H9 (cell line): Measurements from ENCODE around the gene SCRN2. TPM values are rescaled to one million over a fixed set of nuclear protein-coding genes. Genes with fewer than 3 reads are reported as not detected.

Experiments
- DNase-seq: peaks from one replicate; pipeline ENCODE4 v3.0.0-alpha.2; 2017
- H2AFZ ChIP-seq: one replicate; pipeline ENCODE4 v1.6.1; 2013; ENCODE audit warnings: mild to moderate bottlenecking, low read length, control low read depth, moderate library complexity
- H2AK5ac ChIP-seq: 2 replicates; pipeline ENCODE4 v1.6.1; 2013; ENCODE audit warnings: low read length, control low read depth, mixed read lengths; ENCODE audit not compliant: insufficient read length
- H2BK120ac ChIP-seq: one replicate; pipeline ENCODE4 v1.6.1; 2013; ENCODE audit warnings: low read depth, mild to moderate bottlenecking, low read length, control low read depth, inconsistent platforms; ENCODE audit not compliant: poor library complexity, severe bottlenecking
- H2BK12ac ChIP-seq: 2 replicates; pipeline ENCODE4 v1.6.1; 2013; ENCODE audit warnings: low read length, control low read depth, mixed read lengths, low read depth; ENCODE audit not compliant: insufficient read length
- H2BK15ac ChIP-seq: 2 replicates; pipeline ENCODE4 v1.6.1; 2013; ENCODE audit warnings: low read depth, low read length, control low read depth
- H2BK20ac ChIP-seq: one replicate; pipeline ENCODE4 v1.6.1; 2013; ENCODE audit warnings: low read depth, mild to moderate bottlenecking, low read length, control low read depth, inconsistent platforms; ENCODE audit not compliant: poor library complexity, severe bottlenecking
- H2BK5ac ChIP-seq: 2 replicates; pipeline ENCODE4 v1.6.1; 2013; ENCODE audit warnings: low read length, control low read depth, mixed read lengths; ENCODE audit not compliant: insufficient read length
- H3K14ac ChIP-seq: 2 replicates; pipeline ENCODE4 v1.6.1; 2013; ENCODE audit warnings: low read length, control low read depth; ENCODE audit not compliant: insufficient read depth
- H3K18ac ChIP-seq: 2 replicates; pipeline ENCODE4 v1.6.1; 2013; ENCODE audit warnings: low read depth, mild to moderate bottlenecking, mixed read lengths, low read length, control low read depth; ENCODE audit not compliant: insufficient read length
- H3K23ac ChIP-seq: 2 replicates; pipeline ENCODE4 v1.6.1; 2013; ENCODE audit warnings: low read length, control low read depth, mixed read lengths, low read depth; ENCODE audit not compliant: insufficient read length
- H3K23me2 ChIP-seq: 2 replicates; pipeline ENCODE4 v1.6.1; 2013; ENCODE audit warnings: low read depth, mild to moderate bottlenecking, mixed read lengths, low read length, control low read depth; ENCODE audit not compliant: insufficient read length, poor library complexity, severe bottlenecking
- H3K27ac ChIP-seq: 2 replicates; pipeline ENCODE4 v1.5.1; 2013; ENCODE audit warnings: low read length, control low read depth, mixed read lengths, low read depth; ENCODE audit not compliant: insufficient read length
- H3K27me3 ChIP-seq: 2 replicates; pipeline ENCODE4 v1.6.1; 2013; ENCODE audit warnings: low read length, control low read depth, inconsistent platforms; ENCODE audit not compliant: insufficient read depth
- H3K4ac ChIP-seq: 2 replicates; pipeline ENCODE4 v1.6.1; 2013; ENCODE audit warnings: low read depth, mild to moderate bottlenecking, control low read depth, inconsistent platforms, low read length, moderate library complexity
- H3K4me1 ChIP-seq: 2 replicates; pipeline ENCODE4 v1.6.1; 2013; ENCODE audit warnings: low read length, control low read depth, inconsistent platforms; ENCODE audit not compliant: insufficient read depth
- H3K4me2 ChIP-seq: 2 replicates; pipeline ENCODE4 v1.6.1; 2013; ENCODE audit warnings: low read length, control low read depth, mixed read lengths; ENCODE audit not compliant: insufficient read length, insufficient read depth
- H3K56ac ChIP-seq: 2 replicates; pipeline ENCODE4 v1.6.1; 2013; ENCODE audit warnings: low read depth, mild to moderate bottlenecking, mixed read lengths, low read length, control low read depth; ENCODE audit not compliant: insufficient read length
- H3K79me1 ChIP-seq: 2 replicates; pipeline ENCODE4 v1.6.1; 2013; ENCODE audit warnings: low read depth, mild to moderate bottlenecking, moderate library complexity, low read length, control low read depth, inconsistent platforms; ENCODE audit not compliant: insufficient read depth, poor library complexity, severe bottlenecking
- H3K79me2 ChIP-seq: 2 replicates; pipeline ENCODE4 v1.6.1; 2013; ENCODE audit warnings: low read length, control low read depth, inconsistent platforms; ENCODE audit not compliant: insufficient read depth
- H3K9ac ChIP-seq: 2 replicates; pipeline ENCODE4 v1.6.1; 2013; ENCODE audit warnings: low read length, control low read depth, mixed read lengths; ENCODE audit not compliant: insufficient read length; ENCODE audit errors: extremely low read depth
- H3K9me3 ChIP-seq: one replicate; pipeline ENCODE4 v1.6.1; 2013; ENCODE audit warnings: low read depth, low read length, inconsistent platforms; ENCODE audit not compliant: control insufficient read depth
- H3T11ph ChIP-seq: one replicate; pipeline ENCODE4 v1.6.1; 2013; ENCODE audit warnings: mild to moderate bottlenecking, low read length, control low read depth, inconsistent platforms
- H4K20me1 ChIP-seq: one replicate; pipeline ENCODE4 v1.6.1; 2013; ENCODE audit not compliant: control insufficient read depth, insufficient read length, insufficient read depth
- H4K5ac ChIP-seq: 2 replicates; pipeline ENCODE4 v1.6.1; 2013; ENCODE audit warnings: low read depth, mild to moderate bottlenecking, mixed read lengths, low read length, control low read depth; ENCODE audit not compliant: insufficient read length
- H4K8ac ChIP-seq: replicated peaks from 2 replicates; pipeline ENCODE4 v1.6.1; 2013; ENCODE audit warnings: low read length, control low read depth, mixed read lengths, low read depth; ENCODE audit not compliant: insufficient read length
- H4K91ac ChIP-seq: 2 replicates; pipeline ENCODE4 v1.6.1; 2013; ENCODE audit warnings: low read depth, mild to moderate bottlenecking, moderate library complexity, mixed read lengths, low read length, control low read depth; ENCODE audit not compliant: insufficient read length
- H3K27ac Mint-ChIP-seq, 3 experiments: 2 replicates in 2 of 3; 3 replicates in 1 of 3; pipeline ENCODE4 v1.8.0; 2020 to 2021; ENCODE audit warnings: mixed read lengths in 3 of 3, mild to moderate bottlenecking in 1 of 3, moderate library complexity in 1 of 3
- H3K27me3 Mint-ChIP-seq: 2 replicates; pipeline ENCODE4 v1.8.0; 2021; ENCODE audit warnings: low read depth, mild to moderate bottlenecking, moderate library complexity, mixed read lengths
- H3K36me3 Mint-ChIP-seq, 3 experiments: 2 replicates in 2 of 3; 3 replicates in 1 of 3; pipeline ENCODE4 v1.8.0; 2020 to 2021; ENCODE audit warnings: low read depth in 3 of 3, mixed read lengths in 3 of 3; ENCODE audit not compliant: insufficient read depth in 1 of 3
- H3K4me1 Mint-ChIP-seq, 2 experiments: 2 replicates each; pipeline ENCODE4 v1.8.0; 2020; ENCODE audit warnings: mixed read lengths in 2 of 2
- H3K4me3 Mint-ChIP-seq, 2 experiments: 2 replicates in 1 of 2; 3 replicates in 1 of 2; pipeline ENCODE4 v1.8.0; 2020 to 2021; ENCODE audit warnings: mild to moderate bottlenecking in 2 of 2, mixed read lengths in 2 of 2, moderate library complexity in 1 of 2
- H3K9me3 Mint-ChIP-seq, 2 experiments: 2 replicates in 1 of 2; 3 replicates in 1 of 2; pipeline ENCODE4 v1.8.0; 2020; ENCODE audit warnings: mild to moderate bottlenecking in 2 of 2, mixed read lengths in 2 of 2, moderate library complexity in 1 of 2
- CTCF ChIP-seq: fragments of 200-600 bp; sonication (generic); conservative IDR thresholded peaks from 3 replicates; pipeline ENCODE4 v1.8.0; 2021; ENCODE audit warnings: antibody characterized with exemption, mild to moderate bottlenecking
- WGBS: extraction: QIAGEN DNeasy Blood & Tissue Kit; methylation state at CpG from one replicate; pipeline ENCODE4 v1.1.7; 2013; ENCODE audit warnings: missing lambda C conversion rate, low lambda C conversion rate, mixed read lengths; ENCODE audit not compliant: insufficient read length; ENCODE audit errors: extremely low coverage; 5-methylcytosine and 5-hydroxymethylcytosine counted together
- total RNA-seq: library from RNA; stranded (reverse); gene quantifications from 2 replicates; pipeline ENCODE4 v1.2.1, GENCODE V29; 2021

SCRN2 gene
- total RNA-seq, 1 experiment from 2014 or later, result 34.0 TPM

- Histone ChIP-seq H3K18ac (no peak overlapping the region), H3K9ac (no peak overlapping the region), H4K5ac (no peak overlapping the region), H4K8ac (no peak overlapping the region), H3K23me2 (no peaks in the 10 kb centered on the region), H3K9me3 (no peaks in the 10 kb centered on the region), H2AK5ac (no peak overlapping the region), H2BK20ac (no peak overlapping the region), H3K27me3 (no peaks in the 10 kb centered on the region; the same call in 1 of the 2 replicates), H4K20me1 (no peaks in the 10 kb centered on the region), H2AFZ (no peak overlapping the region), H3K27ac (no peak overlapping the region), H3K4me2 (no peak overlapping the region), H3K79me1 (no peaks in the 10 kb centered on the region), H2BK5ac (no peak overlapping the region), H3K4ac (no peak overlapping the region), H3K79me2 (no peaks in the 10 kb centered on the region), H3K4me1 (no peaks in the 10 kb centered on the region), H4K91ac (no peak overlapping the region), H2BK120ac (no peak overlapping the region), H3K56ac (no peak overlapping the region), H3T11ph (no peak overlapping the region), H3K23ac (no peak overlapping the region), H2BK12ac (no peak overlapping the region), H3K14ac (no peak overlapping the region), H2BK15ac (no peak overlapping the region)
- no CpG with 5 or more reads among the region's 20 CpGs for WGBS
- Mint-ChIP-seq H3K36me3 (peaks cover 0 to 17% (median 4%) of the 10 kb centered on the region in 3 experiments; a peak in 6 of 7 replicates), H3K27ac (no peak overlapping the region), H3K4me3 (no peak overlapping the region; a peak in 1 of 5 replicates), H3K4me1 (peaks cover 6 to 7% of the 10 kb centered on the region in 2 experiments; a peak in 3 of 4 replicates), H3K27me3 (peaks cover 3% of the 10 kb centered on the region), H3K9me3 (no peaks in the 10 kb centered on the region; a peak in 1 of 5 replicates)
- no peak for TF ChIP-seq CTCF
- DNase-seq, result peak; percentile 20
Observed at GRCh38 chr17:47808036-47808829, 32.8 kb downstream of the SCRN2 start.
